Stimulated activated CD8-positive, alpha-beta memory T cell treated with anti-CD3 and anti-CD28 coated beads, Interleukin-7, amount 100 ng/mL, for 4 hours (primary cell): ENCODE results near the gene DIP2A.
"Not testable (repeated sequence)": the region's sequence is repeated elsewhere in the genome, so short reads cannot be mapped to it uniquely, and the experiment has no call there.

Source experiments
- DNase-seq, 2 donors: peaks; one replicate each; pipeline ENCODE4 v3.0.0-alpha.2; 2020; ENCODE audit warnings: low read depth in 2 of 2

Gene DIP2A

GRCh38 chr21:46483300-46484295, 24.9 kb downstream of the DIP2A start:
- peak in 1 of 2 donors; percentile 5 for DNase-seq

- DNase-seq = no peak
Measured at GRCh38 chr21:46486481-46487126, 27.9 kb downstream of the DIP2A start.

- DNase-seq = no peak
Measured at GRCh38 chr21:46489162-46489663, 30.5 kb downstream of the DIP2A start.

GRCh38 chr21:46489800-46490199, 31.1 kb downstream of the DIP2A start:
- DNase-seq = no peak

- DNase-seq = no peak
Measured at GRCh38 chr21:46491553-46491952, 32.9 kb downstream of the DIP2A start.

GRCh38 chr21:46492851-46493250, 34.2 kb downstream of the DIP2A start:
- DNase-seq = no peak

- DNase-seq = no peak
Measured at GRCh38 chr21:46493828-46494227, 35.1 kb downstream of the DIP2A start.

GRCh38 chr21:46498335-46499050, 39.8 kb downstream of the DIP2A start:
- no peak for DNase-seq

- DNase-seq = no peak
Measured at GRCh38 chr21:46500224-46500861, 41.7 kb downstream of the DIP2A start.

GRCh38 chr21:46503922-46504550, 45.3 kb downstream of the DIP2A start:
- DNase-seq = no peak

GRCh38 chr21:46504666-46505065, 46.0 kb downstream of the DIP2A start:
- DNase-seq = no peak

- no peak for DNase-seq
Measured at GRCh38 chr21:46507562-46507961, 48.9 kb downstream of the DIP2A start.

GRCh38 chr21:46509741-46510502, 51.2 kb downstream of the DIP2A start:
- no peak for DNase-seq

GRCh38 chr21:46515109-46515508, 56.4 kb downstream of the DIP2A start:
- no peak for DNase-seq

GRCh38 chr21:46516068-46516467, 57.4 kb downstream of the DIP2A start:
- DNase-seq = no peak

GRCh38 chr21:46517361-46517760, 58.7 kb downstream of the DIP2A start:
- no peak for DNase-seq

GRCh38 chr21:46518983-46519583, 60.4 kb downstream of the DIP2A start:
- DNase-seq = no peak

GRCh38 chr21:46527393-46527792, 68.7 kb downstream of the DIP2A start:
- not testable (repeated sequence) for DNase-seq

GRCh38 chr21:46527801-46528200, 69.1 kb downstream of the DIP2A start:
- no peak for DNase-seq

- no peak for DNase-seq
Measured at GRCh38 chr21:46532080-46532479, 73.4 kb downstream of the DIP2A start.
